Islet of Langerhans (tissue), 1 donor: ENCODE data around the gene RGL1.
A peak's percentile ranks its signal among the peaks of the same experiment; 100 is the strongest.

ENCODE experiments used
- FAIRE-seq: peaks from one replicate; lab custom pipeline; 2011; peaks lifted over from hg19 to GRCh38; lab: Jason Lieb, UNC

The RGL1 gene

GRCh38 chr1:183821889-183822611 is 17.1 kb downstream of the RGL1 start:
- no peak for FAIRE-seq

DNA sequence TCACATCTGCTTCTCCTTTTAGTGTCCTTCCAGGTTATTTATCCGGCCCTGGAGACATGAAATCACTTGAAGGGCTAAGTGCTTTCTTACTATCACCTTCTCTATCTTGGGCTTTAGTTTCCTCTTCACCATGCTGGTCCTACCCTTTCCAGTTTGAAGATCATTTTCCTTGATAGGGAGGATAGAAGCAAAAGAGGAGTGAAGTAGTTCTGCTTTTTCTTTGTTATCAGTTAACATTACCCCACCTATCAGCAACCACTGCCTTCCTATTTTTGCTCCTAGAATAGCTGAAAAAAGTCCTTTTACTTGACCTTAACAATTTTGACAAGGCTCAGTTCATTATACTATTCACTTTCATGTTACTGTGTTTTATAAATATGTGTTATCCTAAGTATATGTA is 19.4 kb downstream of the RGL1 start:
- no peak for FAIRE-seq

DNA sequence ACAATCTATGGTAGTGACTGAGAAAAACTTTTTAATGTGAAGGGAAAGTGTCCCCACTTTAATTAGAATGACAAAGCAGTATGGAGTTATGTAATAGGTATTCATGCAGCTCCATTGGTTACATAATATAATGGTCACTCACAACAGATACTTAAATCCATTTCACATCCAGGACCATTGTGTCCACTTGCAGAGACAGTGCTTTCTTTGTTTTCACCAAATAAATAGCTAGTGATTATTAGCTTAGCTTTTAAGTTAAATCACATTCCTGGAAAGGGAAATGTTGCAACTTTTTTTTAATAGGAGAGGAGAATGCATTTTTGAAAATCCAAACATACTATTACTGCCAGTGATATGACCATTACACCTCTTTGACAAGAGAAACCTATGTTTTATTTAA is 22.9 kb downstream of the RGL1 start:
- no peak for FAIRE-seq

GRCh38 chr1:183830389-183830788 is 25.5 kb downstream of the RGL1 start:
- FAIRE-seq: no peak

DNA sequence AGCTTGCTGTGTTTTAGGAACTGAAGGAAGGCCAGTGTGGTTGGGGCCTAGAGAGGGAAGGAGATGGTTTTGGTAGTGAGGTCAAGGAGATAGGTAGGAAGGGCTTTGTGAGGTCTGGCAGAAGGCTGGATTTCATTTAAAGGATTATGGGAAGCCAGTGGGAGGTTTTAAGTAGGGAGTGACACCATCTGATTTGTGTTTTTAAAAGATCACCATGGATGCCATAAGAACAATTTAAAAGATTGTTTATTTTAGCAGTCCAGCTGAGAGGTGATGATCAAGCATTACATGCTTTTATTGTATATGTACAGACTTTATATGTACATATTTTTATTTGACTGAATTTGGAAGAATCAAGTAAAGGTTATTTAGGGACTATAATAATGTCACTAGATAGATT is 26.4 kb downstream of the RGL1 start:
- no peak for FAIRE-seq

- peak; percentile 56 for FAIRE-seq
These were observed 27.5 kb downstream of the RGL1 start for GRCh38 chr1:183832459-183832858.

DNA sequence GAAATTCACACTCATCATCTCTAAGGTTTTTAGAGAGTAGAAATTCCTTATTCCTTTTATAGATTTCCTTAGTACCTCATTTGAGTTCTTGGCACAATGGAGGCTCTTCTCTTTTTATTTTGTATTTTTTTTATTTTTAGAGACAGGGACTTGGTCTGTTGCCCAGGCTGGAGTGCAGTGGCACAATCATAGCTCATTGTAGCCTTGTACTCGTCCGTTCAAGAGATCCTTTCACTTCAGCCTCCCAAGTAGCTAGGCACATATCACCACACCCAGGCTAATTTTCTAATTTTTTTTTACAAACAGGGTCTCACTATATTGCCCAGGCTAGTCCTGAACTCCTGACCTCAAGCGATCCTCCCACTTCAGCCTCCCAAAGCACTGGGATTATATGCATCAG is 29.6 kb downstream of the RGL1 start:
- FAIRE-seq: no peak

DNA sequence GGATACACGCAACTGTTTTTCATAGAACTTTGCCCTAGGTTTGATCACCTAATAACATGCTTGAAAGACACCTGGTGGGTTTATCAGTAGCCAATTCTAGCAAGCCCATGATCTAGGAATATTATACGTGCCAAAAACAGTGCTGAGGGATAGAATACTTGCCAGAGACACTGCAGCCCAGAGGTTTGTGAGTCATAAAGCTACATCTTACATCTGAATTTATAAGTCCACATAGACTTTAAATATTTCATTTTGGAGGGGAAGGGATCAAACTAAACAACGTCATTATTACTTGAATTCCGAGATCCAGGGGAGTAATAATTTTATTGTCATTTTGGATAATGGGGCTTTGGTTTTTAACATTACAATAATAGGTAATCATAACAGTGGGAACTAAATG is 31.7 kb downstream of the RGL1 start:
- no peak for FAIRE-seq

- FAIRE-seq: no peak
These were observed 32.1 kb downstream of the RGL1 start for GRCh38 chr1:183837062-183837461.

DNA sequence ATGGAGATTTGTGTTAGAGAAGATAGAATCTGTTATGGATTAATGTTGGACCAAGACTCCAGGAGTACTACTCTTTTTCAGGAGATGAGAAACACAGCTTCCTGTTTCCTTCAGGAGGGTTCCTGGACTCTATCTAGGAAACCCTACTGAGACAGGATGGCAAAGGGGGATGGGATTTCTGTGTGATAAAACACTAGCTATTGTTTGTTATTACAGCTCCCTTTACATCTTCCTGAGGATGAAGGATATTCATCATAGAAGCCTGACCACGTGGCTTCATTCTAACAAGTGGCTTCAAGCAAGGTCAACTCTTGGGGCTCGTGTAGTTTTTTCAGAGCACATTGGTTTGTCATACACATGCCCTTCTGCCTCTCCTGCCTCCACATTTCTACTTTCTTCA is 33.3 kb downstream of the RGL1 start:
- no peak for FAIRE-seq

GRCh38 chr1:183840140-183840539 is 35.2 kb downstream of the RGL1 start:
- FAIRE-seq: no peak

DNA sequence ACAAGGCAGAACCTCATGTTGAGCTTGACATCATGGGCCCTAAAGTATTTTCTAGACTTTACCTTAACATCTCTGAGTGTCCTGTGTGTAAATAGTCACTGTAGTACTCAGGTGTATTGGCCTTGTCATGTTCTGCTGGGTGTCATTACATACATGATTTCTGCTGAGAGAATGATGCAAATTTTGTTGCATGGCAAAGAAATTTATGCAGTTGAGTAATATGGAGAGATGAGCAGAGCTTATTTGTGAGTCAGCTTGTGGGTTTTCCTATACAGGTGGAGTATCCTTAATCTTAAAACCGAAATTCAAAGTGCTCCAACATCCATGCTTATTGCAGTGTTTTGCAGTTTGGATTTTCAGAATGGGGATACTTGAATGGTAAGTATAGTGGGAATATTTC is 36.6 kb downstream of the RGL1 start:
- FAIRE-seq: no peak

DNA sequence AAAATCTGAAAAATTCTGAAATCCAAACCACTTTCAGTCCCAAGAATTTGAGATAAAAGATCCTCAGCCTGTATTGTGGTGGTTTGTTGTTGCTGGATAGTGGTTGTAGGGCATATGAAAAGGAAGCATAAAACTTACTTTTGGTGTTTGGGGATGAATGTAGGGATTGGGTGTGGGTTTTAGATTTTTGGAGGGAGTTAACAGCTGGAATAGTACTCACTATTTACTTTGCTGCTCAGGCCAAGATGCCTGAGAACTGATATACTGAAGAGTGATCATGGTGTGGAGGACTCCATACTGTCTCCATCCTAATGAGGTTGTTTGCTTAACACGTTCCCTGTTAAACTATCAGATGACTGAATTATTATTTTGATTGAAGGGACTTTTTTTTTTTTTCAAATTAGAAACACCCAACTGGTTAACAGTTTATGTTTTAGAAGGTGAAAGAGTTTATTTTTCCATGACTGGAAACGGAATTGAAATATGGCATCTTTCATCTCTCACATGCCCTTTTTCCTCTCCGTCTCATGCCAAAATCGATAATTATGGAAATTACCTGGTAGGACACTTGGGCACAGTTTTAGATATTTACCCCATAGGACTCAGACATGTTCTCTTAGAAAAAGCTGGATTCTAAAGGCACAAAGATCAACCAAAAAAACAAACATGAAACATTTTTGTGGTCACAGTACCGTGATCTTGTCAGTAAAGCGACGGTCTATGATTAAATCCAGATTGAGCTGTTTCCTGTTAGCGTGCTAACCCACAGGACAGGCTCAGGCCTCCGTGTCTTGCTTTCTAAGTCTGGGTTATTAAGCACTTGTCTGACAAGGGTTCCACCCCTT is 37.3 kb downstream of the RGL1 start:
- peak; percentile 55 for FAIRE-seq

DNA sequence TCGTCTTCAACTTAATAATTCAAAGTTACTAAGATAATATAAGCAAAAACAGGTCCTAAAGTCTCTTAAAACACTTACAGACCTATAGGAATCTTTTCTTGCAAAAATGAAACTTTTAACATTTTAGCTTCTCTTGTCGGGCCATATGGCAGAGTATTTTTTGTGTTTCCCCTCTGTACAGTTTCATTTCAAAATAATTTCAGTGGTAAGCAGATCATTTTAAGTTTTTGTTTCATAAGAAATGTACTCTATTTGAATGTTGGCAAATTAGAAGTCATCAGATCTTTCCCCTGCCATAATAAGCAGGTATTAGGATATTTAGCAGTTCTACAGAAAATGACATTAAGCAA is 37.9 kb downstream of the RGL1 start:
- FAIRE-seq: no peak

- FAIRE-seq: peak; percentile 80
These were observed 39.9 kb downstream of the RGL1 start for GRCh38 chr1:183844806-183845205.

- no peak for FAIRE-seq
These were observed 40.8 kb downstream of the RGL1 start for GRCh38 chr1:183845681-183846080.

DNA sequence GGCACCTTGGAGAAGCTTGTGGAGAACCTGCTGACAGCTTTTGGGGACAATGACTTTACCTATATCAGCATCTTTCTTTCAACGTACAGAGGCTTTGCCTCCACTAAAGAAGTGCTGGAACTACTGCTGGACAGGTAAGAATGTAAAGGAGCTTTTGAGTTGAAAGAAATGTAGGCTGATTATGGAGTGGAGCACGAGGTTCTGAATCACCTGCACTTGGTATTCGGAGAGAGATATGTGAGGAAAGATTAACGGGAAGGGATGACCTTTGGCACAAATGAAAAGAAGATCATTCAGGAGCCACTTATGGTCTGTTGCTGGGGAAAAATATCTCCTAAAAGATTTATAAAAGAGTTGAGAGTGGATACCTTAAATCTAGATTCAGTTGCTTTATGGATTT is 42.7 kb downstream of the RGL1 start:
- no peak for FAIRE-seq

- no peak for FAIRE-seq
These were observed 45.9 kb downstream of the RGL1 start for GRCh38 chr1:183850852-183851251.

- no peak for FAIRE-seq
These were observed 54.2 kb downstream of the RGL1 start for GRCh38 chr1:183859119-183859518.

DNA sequence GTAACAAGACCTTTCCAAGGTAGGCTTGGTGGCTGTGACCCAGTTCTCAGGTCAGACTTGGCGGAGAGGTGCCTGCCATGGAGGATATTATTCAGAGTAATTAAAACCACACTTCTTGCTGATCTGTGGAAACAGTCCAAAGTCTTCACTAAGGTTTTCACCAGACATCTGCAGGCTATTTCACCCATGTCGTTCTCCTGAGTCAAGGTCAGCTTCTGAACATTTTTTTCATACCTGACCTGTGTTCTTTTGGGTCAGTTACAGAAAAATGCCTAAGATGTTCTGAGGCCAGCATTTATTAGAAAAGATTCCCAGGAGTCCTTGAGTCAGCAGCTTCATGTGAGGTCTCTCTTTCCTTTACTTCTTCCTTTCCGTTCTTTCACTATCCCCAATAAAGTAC is 54.9 kb downstream of the RGL1 start:
- FAIRE-seq: no peak

DNA sequence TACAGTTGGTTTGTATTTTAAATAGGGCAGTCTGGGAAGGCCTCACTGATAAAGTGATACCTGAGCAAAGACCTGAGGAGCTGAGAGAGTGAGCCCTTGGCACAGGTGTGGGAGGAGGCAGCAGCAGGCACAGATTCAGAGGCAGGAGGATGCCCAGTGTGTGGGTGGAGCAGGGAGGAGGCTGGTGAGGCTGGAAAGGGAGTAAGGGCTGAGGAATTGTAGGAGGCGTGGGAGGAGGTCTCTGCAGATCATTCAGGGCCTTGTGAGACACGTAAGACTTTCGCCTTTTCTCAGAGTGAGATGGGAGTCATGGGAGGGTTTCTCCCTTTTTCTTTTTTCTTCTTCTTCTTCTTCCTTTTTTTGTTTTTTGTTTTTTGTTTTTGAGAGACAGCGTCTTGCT is 58.0 kb downstream of the RGL1 start:
- FAIRE-seq: no peak

GRCh38 chr1:183863852-183864251 is 58.9 kb downstream of the RGL1 start:
- FAIRE-seq: no peak

- FAIRE-seq: no peak
These were observed 59.7 kb downstream of the RGL1 start for GRCh38 chr1:183864611-183865010.

DNA sequence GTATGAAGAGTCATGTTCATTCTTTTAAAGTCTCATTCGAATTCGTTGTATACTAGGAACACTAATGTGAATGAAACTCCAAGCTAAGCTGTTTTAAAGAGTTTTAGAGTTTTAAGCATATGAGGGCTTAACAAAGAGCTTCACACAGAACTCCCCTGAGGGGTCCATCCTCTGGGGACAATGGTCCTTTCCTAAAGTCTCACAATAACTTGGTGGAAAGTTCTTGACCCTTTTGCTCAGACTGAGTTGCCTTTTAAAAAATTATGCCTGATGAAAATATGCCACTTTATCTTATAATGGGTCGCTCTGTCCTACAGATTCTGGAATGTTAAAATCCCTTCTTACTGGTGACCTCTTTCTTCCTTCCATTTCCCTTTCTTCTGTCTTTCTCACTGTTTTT is 64.3 kb downstream of the RGL1 start:
- no peak for FAIRE-seq
